Cardiac muscle cell (in vitro differentiated cells and primary cell): ENCODE results near the gene SPEM3. TPM values are rescaled to one million over a fixed set of nuclear protein-coding genes. Genes with fewer than 3 reads are reported as not detected.
A peak's percentile ranks its signal among the peaks of the same experiment; 100 is the strongest.
"Not testable (repeated sequence)": the region's sequence is repeated elsewhere in the genome, so short reads cannot be mapped to it uniquely, and the experiment has no call there.

Source experiments
- DNase-seq, 2 donors: peaks; one replicate each; pipeline versions ENCODE4 v3.0.0 to v3.0.0-alpha.2; 2010 to 2017; ENCODE audit warnings: low read depth in 1 of 2, low spot score in 1 of 2
- H3K27ac ChIP-seq: fragments of 200-600 bp; sonication (generic); 2 replicates; pipeline ENCODE4 v1.5.1; 2016
- H3K27me3 ChIP-seq: fragments of 200-600 bp; sonication (generic); 2 replicates; pipeline ENCODE4 v1.6.0; 2016; ENCODE audit warnings: control low read depth
- H3K36me3 ChIP-seq: fragments of 200-600 bp; sonication (generic); 2 replicates; pipeline ENCODE4 v1.5.1; 2016; ENCODE audit warnings: control low read depth
- H3K4me1 ChIP-seq: fragments of 200-600 bp; sonication (generic); 2 replicates; pipeline ENCODE4 v1.8.1; 2017; ENCODE audit warnings: low read depth, mild to moderate bottlenecking, mixed run types
- H3K4me3 ChIP-seq: fragments of 200-600 bp; sonication (generic); 2 replicates; pipeline ENCODE4 v1.5.1; 2016; ENCODE audit warnings: mild to moderate bottlenecking
- H3K9me3 ChIP-seq: fragments of 200-600 bp; sonication (generic); 2 replicates; pipeline ENCODE4 v1.5.1; 2017; ENCODE audit warnings: low read depth, mild to moderate bottlenecking, control low read depth
- polyA plus RNA-seq: library from polyadenylated mRNA; unstranded; fragments of >200 nt; fragmentation: Nextera tagmentation; extraction: Ambion mirVana; gene quantifications from 2 replicates; pipeline ENCODE4 v1.2.1, GENCODE V29; 2016
- total RNA-seq: library from RNA; depleted of rRNA; stranded (reverse); fragments of >200 nt; gene quantifications from 2 replicates; pipeline ENCODE4 v1.2.3, GENCODE V29; 2016

The SPEM3 gene
- total and polyA plus RNA-seq, 2 experiments from 2014 or later = not detected

DNA sequence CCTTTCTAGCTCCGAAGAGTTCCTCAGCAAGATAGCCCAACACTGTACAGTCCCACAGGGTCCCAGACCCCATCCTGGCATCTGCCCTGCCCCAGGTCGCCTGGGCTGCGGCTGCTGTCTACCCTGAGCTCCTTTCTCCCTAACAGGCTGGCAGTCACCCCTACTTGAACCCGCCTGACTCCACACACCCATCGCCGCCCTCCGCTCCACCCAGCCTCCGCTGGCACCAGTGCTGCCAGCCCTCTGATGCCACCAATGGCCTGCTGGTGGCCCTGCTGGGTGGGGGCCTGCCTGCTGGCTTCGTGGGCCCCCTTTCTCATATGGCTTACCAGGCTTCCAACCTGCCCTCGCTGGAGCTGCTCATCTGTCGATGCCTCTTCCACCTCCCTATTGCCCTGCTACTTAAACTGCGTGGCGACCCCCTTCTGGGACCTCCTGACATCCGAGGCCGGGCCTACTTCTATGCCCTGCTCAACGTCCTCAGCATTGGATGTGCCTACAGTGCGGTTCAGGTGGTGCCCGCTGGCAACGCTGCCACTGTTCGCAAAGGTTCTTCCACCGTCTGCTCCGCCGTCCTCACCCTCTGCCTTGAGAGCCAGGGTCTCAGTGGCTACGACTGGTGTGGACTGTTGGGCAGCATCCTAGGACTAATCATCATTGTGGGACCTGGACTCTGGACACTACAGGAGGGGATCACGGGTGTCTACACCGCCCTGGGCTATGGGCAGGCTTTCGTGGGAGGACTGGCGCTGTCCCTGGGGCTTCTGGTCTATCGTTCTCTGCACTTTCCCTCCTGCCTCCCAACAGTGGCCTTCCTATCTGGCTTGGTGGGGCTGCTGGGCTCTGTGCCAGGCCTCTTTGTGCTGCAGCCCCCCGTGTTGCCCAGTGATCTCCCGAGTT, 53.4 kb downstream of the SPEM3 start:
- H3K9me3 ChIP-seq, H3K27me3 ChIP-seq, H3K36me3 ChIP-seq, DNase-seq, H3K4me3 ChIP-seq: not testable (repeated sequence)
- Histone ChIP-seq H3K4me1 (peaks cover 36% of the 10 kb centered on the region), H3K27ac (peak overlapping the region; percentile 98)

Other genes starting within 250 kb of the SPEM3 start
Only the 30 nearest of the 39 such genes appear.
- 76.0 and 78.3 TPM in 2 replicates for gene CTDNEP1, start 177.1 kb upstream of the SPEM3 start, total RNA-seq
- 92.5 and 98.6 TPM in 2 replicates for gene CTDNEP1, start 177.1 kb upstream of the SPEM3 start, polyA plus RNA-seq
- 54.5 and 68.8 TPM in 2 replicates for gene ELP5, start 176.6 kb upstream of the SPEM3 start, total RNA-seq
- 62.3 and 82.9 TPM in 2 replicates for gene ELP5, start 176.6 kb upstream of the SPEM3 start, polyA plus RNA-seq
- 0.32 and 0.51 TPM in 2 replicates for gene CLDN7, start 166.4 kb upstream of the SPEM3 start, total RNA-seq
- 0.83 and 0.99 TPM in 2 replicates for gene CLDN7, start 166.4 kb upstream of the SPEM3 start, polyA plus RNA-seq
- gene SLC2A4, start 147.1 kb upstream of the SPEM3 start, total RNA-seq = 36.3 and 42.6 TPM in 2 replicates
- 23.4 and 32.7 TPM in 2 replicates for gene SLC2A4, start 147.1 kb upstream of the SPEM3 start, polyA plus RNA-seq
- gene YBX2, start 134.2 kb upstream of the SPEM3 start, total RNA-seq = 27.8 and 56.2 TPM in 2 replicates
- gene YBX2, start 134.2 kb upstream of the SPEM3 start, polyA plus RNA-seq = 20.9 and 32.7 TPM in 2 replicates
- 319 and 545 TPM in 2 replicates for gene EIF5A, start 121.2 kb upstream of the SPEM3 start, total RNA-seq
- 719 and 988 TPM in 2 replicates for gene EIF5A, start 121.2 kb upstream of the SPEM3 start, polyA plus RNA-seq
- 59.9 and 76.2 TPM in 2 replicates for gene GPS2, start 113.5 kb upstream of the SPEM3 start, total RNA-seq
- gene GPS2, start 113.5 kb upstream of the SPEM3 start, polyA plus RNA-seq = 68.7 and 97.4 TPM in 2 replicates
- 25.3 and 32.4 TPM in 2 replicates for gene NEURL4, start 99.5 kb upstream of the SPEM3 start, total RNA-seq
- 12.2 and 15.5 TPM in 2 replicates for gene NEURL4, start 99.5 kb upstream of the SPEM3 start, polyA plus RNA-seq
- 1.4 and 6.9 TPM in 2 replicates for gene ACAP1, start 92.3 kb upstream of the SPEM3 start, total RNA-seq
- gene ACAP1, start 92.3 kb upstream of the SPEM3 start, polyA plus RNA-seq = 25.9 and 32.1 TPM in 2 replicates
- 15.9 and 18.4 TPM in 2 replicates for gene KCTD11, start 76.7 kb upstream of the SPEM3 start, total RNA-seq
- gene KCTD11, start 76.7 kb upstream of the SPEM3 start, polyA plus RNA-seq = 10.7 and 14.0 TPM in 2 replicates
- not detected in 2 replicates for gene TMEM95, start 73.7 kb upstream of the SPEM3 start, total RNA-seq
- not detected in 2 replicates for gene TMEM95, start 73.7 kb upstream of the SPEM3 start, polyA plus RNA-seq
- gene TNK1, start 47.8 kb upstream of the SPEM3 start, total RNA-seq = 1.3 and 2.6 TPM in 2 replicates
- 2.9 and 4.3 TPM in 2 replicates for gene TNK1, start 47.8 kb upstream of the SPEM3 start, polyA plus RNA-seq
- 25.9 and 33.4 TPM in 2 replicates for gene PLSCR3, start 34.3 kb upstream of the SPEM3 start, total RNA-seq
- gene PLSCR3, start 34.3 kb upstream of the SPEM3 start, polyA plus RNA-seq = 39.1 and 40.3 TPM in 2 replicates
- gene TMEM256, start 24.8 kb upstream of the SPEM3 start, total RNA-seq = 85.4 and 122 TPM in 2 replicates
- gene TMEM256, start 24.8 kb upstream of the SPEM3 start, polyA plus RNA-seq = 117 and 193 TPM in 2 replicates
- 14.8 and 26.3 TPM in 2 replicates for gene NLGN2, start 21.0 kb upstream of the SPEM3 start, total RNA-seq
- 5.2 and 8.4 TPM in 2 replicates for gene NLGN2, start 21.0 kb upstream of the SPEM3 start, polyA plus RNA-seq
- gene SPEM1, start 8.5 kb upstream of the SPEM3 start, total RNA-seq = not detected in 2 replicates
- not detected in 2 replicates for gene SPEM1, start 8.5 kb upstream of the SPEM3 start, polyA plus RNA-seq
- gene SPEM2, start 3.2 kb upstream of the SPEM3 start, total RNA-seq = not detected in 2 replicates
- gene SPEM2, start 3.2 kb upstream of the SPEM3 start, polyA plus RNA-seq = not detected in 2 replicates
- 10.7 and 12.1 TPM in 2 replicates for gene TMEM102, start 6.6 kb downstream of the SPEM3 start, total RNA-seq
- 7.9 and 10.9 TPM in 2 replicates for gene TMEM102, start 6.6 kb downstream of the SPEM3 start, polyA plus RNA-seq
- gene FGF11, start 10.7 kb downstream of the SPEM3 start, total RNA-seq = 51.9 and 56.8 TPM in 2 replicates
- gene FGF11, start 10.7 kb downstream of the SPEM3 start, polyA plus RNA-seq = 50.4 and 63.6 TPM in 2 replicates
- gene CHRNB1, start 16.2 kb downstream of the SPEM3 start, total RNA-seq = 8.5 and 14.0 TPM in 2 replicates
- 28.6 and 34.5 TPM in 2 replicates for gene CHRNB1, start 16.2 kb downstream of the SPEM3 start, polyA plus RNA-seq
- 28.5 and 40.4 TPM in 2 replicates for gene ZBTB4, start 50.8 kb downstream of the SPEM3 start, total RNA-seq
- 17.9 and 26.6 TPM in 2 replicates for gene ZBTB4, start 50.8 kb downstream of the SPEM3 start, polyA plus RNA-seq
- not detected in 2 replicates for gene SLC35G6, start 52.6 kb downstream of the SPEM3 start, total RNA-seq
- 0.10 and 1.9 TPM in 2 replicates for gene SLC35G6, start 52.6 kb downstream of the SPEM3 start, polyA plus RNA-seq
- gene POLR2A, start 55.5 kb downstream of the SPEM3 start, total RNA-seq = 40.7 and 41.3 TPM in 2 replicates
- gene POLR2A, start 55.5 kb downstream of the SPEM3 start, polyA plus RNA-seq = 53.8 and 62.3 TPM in 2 replicates
- gene TNFSF12, start 120.2 kb downstream of the SPEM3 start, total RNA-seq = 4.1 and 11.7 TPM in 2 replicates
- 3.2 and 6.7 TPM in 2 replicates for gene TNFSF12, start 120.2 kb downstream of the SPEM3 start, polyA plus RNA-seq
- 3.1 and 7.4 TPM in 2 replicates for gene TNFSF13, start 129.9 kb downstream of the SPEM3 start, total RNA-seq
- 2.5 and 3.9 TPM in 2 replicates for gene TNFSF13, start 129.9 kb downstream of the SPEM3 start, polyA plus RNA-seq
- gene SENP3, start 133.1 kb downstream of the SPEM3 start, total RNA-seq = 71.5 and 78.9 TPM in 2 replicates
- 43.4 and 45.0 TPM in 2 replicates for gene SENP3, start 133.1 kb downstream of the SPEM3 start, polyA plus RNA-seq
- 0.35 and 0.39 TPM in 2 replicates for gene CD68, start 150.8 kb downstream of the SPEM3 start, total RNA-seq
- gene CD68, start 150.8 kb downstream of the SPEM3 start, polyA plus RNA-seq = 0.23 TPM in 1 of 2 replicates, not detected in the other
- 90.9 and 128 TPM in 2 replicates for gene MPDU1, start 155.0 kb downstream of the SPEM3 start, total RNA-seq
- gene MPDU1, start 155.0 kb downstream of the SPEM3 start, polyA plus RNA-seq = 63.6 and 86.9 TPM in 2 replicates
- gene SOX15, start 161.2 kb downstream of the SPEM3 start, total RNA-seq = 5.4 and 6.5 TPM in 2 replicates
- 5.3 and 5.9 TPM in 2 replicates for gene SOX15, start 161.2 kb downstream of the SPEM3 start, polyA plus RNA-seq
- 65.0 and 69.2 TPM in 2 replicates for gene FXR2, start 186.0 kb downstream of the SPEM3 start, total RNA-seq
- gene FXR2, start 186.0 kb downstream of the SPEM3 start, polyA plus RNA-seq = 60.5 and 65.5 TPM in 2 replicates